Measurements from ENCODE around the gene SLC38A7.
A peak's percentile ranks its signal among the peaks of the same experiment; 100 is the strongest.

Gene SLC38A7

DNA sequence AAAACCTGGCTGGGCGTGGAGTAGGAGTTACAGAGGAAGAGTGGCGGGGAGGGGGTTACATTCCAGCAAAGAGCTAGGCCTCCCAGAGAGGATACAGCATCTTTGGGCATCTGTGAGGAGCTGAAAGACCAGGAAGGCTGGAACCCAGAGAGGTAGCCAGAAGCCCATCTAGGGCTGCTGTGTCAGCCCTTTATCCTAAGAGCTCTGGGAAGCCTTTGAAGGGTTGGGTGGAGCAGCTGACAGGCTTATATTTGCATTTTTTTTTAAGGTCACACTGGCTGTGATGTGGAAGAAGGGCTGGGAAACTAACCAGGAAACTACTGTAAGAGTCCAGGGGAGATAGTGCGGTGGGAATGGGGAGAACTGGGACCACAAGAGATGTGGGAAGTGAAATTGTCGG lies 48.1 kb downstream of the SLC38A7 start:
- DNase-seq (ENCODE audit: low read depth), result no peak

- DNase-seq (ENCODE audit: low read depth), result no peak
These were observed 49.1 kb downstream of the SLC38A7 start for GRCh38 chr16:58635502-58635901.

- no peak for DNase-seq (ENCODE audit: low read depth)
These were observed 50.2 kb downstream of the SLC38A7 start for GRCh38 chr16:58634265-58634802.

DNA sequence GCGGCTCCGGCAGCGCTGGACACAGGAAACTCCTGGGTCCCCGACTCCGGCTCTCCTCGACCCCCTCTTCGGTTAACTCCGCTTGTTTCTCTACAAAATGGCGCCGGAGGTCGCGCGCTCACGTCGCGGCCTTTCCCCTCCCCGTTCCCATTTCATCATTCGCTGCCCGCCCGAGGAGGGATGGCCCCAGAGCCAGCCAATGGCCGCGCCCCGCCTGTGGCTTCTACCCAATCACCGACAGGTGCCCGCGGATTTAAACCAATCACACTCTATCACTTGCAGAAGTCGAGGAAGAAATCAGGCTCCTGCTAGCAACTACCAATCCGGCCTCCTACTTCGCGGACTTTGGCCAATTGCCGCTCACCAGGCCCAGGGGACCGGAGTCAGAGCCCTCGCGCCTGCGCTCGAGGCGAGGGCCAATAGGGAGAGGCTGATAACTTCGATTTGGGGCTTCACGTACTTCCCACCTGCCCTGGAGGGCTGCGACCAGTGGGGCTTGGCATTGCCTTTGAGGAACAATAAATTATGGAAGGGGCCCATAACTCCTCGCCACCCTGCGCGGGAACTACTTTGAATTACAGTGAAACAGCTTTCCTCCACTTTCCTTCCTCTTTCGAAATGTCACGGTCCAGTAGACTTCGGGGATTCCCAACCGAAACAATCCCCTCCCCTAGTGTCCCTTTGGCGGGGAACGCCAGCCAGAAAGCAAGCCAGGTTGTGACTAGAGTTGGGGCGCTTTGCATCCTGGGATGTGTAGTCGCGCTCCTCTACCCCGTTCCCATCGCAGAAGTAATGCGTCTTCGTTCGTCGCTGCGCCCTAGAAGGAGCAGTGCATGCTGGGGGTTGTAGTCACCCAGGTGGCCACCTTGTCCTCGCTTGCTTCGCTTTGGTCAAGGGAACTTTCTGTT lies 54.6 kb downstream of the SLC38A7 start, which contains the start of gene CNOT1:
Gene CNOT1 (minus strand): TSS at position 94 of the 908 bp plus-strand sequence. CDS start 30,489 bp downstream, outside the sequence.
- peak; percentile 100 for DNase-seq (ENCODE audit: low read depth)

- DNase-seq (ENCODE audit: low read depth), result no peak
These were observed 55.5 kb downstream of the SLC38A7 start for GRCh38 chr16:58628845-58629732.

GRCh38 chr16:58624209-58624608 lies 60.4 kb downstream of the SLC38A7 start:
- no peak for DNase-seq (ENCODE audit: low read depth)

DNA sequence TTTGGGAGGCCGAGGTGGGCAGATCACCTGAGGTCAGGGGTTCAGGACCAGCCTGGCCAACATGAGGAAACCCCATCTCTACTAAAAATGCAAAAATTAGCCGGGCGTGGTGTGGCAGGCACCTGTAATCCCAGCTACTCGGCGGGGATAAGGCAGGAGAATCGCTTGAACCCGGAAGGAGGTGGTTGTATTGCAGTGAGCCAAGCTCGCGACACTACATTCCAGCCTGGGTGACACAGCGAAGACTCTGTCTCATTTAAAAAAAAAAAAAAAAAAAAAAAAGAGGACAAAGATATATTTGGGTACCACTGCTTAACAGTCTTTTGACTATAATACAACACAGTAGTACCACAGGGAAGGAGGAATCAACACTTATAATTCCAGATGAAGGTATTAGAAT lies 64.2 kb downstream of the SLC38A7 start:
- DNase-seq (ENCODE audit: low read depth), result no peak

- DNase-seq (ENCODE audit: low read depth), result no peak
These were observed 69.3 kb downstream of the SLC38A7 start for GRCh38 chr16:58615280-58615679.

All from fibroblast of gingiva (primary cell).